ENCODE data around the gene SOBP.

SOBP gene

DNA sequence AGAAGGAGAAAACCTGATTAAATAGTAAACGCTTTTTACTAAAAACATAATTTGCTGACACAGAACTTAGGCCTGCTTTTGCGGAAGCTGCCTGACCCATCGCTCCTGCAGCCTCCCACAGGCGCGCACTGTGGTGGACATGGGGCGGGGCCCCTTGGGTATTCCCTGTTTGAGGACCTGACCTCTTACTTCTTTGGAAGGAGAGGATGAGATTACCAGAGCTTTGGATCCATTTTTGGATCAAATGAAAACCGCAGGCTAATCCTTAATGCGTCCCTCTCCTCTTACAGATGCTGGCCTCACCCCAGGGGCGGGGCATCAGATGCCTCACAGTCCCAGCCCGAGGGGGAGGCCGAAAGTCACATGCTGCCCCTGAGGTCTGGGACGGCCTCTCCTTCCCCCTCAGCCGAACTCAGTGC, 183.2 kb downstream of the SOBP start:
- H3K4me3 ChIP-seq (replicated peaks; ENCODE audit: low read depth, low read length) = no peak overlapping the region
- no peak for DNase-seq (ENCODE audit: low read depth)

DNA sequence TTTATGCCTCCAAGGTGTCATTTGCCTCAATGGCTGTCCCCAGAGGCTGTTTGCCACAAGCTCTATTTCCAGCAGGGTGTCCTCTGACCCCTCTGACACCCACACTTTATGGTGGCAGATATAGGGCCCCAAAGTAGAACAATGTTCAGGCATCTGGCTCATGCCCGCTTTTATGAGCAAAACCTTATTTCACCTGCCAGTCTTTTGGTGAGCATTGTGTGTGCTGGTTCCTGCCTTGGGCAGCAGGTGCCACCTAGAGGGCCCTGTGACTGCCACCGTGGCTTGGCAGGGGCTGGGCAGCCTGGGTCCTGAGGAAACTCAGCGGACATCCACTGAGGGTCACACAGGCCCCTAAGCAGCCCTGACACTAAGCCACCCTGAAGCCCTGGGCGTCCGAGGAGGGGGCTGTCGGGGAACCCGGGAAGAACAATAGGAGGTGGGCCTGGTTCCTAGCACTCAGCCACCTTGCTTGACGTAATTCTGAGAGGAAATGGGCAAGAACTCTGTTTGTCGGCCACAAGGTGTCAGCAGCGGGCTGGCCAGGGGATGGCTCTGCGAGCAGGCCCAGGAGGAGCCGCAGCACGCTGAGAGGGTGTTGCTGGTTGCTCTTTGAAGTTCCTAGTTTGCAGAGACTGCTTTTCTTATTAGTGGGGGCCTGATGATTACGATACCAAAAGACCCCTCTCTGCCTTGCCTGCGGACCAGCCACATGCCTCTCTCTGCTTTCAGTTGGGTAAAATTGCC, 185.2 kb downstream of the SOBP start:
- TF ChIP-seq, protein P1, sequence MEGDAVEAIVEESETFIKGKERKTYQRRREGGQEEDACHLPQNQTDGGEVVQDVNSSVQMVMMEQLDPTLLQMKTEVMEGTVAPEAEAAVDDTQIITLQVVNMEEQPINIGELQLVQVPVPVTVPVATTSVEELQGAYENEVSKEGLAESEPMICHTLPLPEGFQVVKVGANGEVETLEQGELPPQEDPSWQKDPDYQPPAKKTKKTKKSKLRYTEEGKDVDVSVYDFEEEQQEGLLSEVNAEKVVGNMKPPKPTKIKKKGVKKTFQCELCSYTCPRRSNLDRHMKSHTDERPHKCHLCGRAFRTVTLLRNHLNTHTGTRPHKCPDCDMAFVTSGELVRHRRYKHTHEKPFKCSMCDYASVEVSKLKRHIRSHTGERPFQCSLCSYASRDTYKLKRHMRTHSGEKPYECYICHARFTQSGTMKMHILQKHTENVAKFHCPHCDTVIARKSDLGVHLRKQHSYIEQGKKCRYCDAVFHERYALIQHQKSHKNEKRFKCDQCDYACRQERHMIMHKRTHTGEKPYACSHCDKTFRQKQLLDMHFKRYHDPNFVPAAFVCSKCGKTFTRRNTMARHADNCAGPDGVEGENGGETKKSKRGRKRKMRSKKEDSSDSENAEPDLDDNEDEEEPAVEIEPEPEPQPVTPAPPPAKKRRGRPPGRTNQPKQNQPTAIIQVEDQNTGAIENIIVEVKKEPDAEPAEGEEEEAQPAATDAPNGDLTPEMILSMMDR (IDR thresholded peaks at IDR 0.05; ENCODE audit: low read length, missing control alignments) = peak; percentile 85
- H3K4me3 ChIP-seq (replicated peaks; ENCODE audit: low read depth, low read length) = no peak overlapping the region
- peak; percentile 89 for DNase-seq (ENCODE audit: low read depth)

More for the DNA sequence above, 183.2 kb downstream of the SOBP start:
- TF ChIP-seq, protein P1 (IDR thresholded peaks at IDR 0.05; ENCODE audit: low read length, missing control alignments) = no peak

DNA sequence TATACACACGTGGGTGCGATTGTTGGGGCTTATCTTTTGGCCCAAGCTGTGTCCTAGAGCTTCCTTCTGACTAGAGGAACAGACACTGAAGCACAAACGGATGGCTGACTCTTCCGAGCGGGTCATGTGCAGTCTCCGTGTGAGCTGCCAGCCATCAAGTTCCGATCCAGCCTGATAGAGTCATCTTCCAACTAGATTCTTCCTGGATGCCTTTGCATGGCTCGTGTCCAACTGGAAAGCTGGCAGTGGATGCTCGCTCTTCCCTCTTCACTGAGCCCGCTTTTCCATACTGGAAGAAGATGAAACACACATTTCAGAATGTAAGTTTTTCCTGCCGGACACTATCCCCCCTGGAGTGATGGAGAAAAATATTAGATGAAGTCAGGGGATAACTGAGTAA, 186.1 kb downstream of the SOBP start:
- TF ChIP-seq, protein P1 (IDR thresholded peaks at IDR 0.05; ENCODE audit: low read length, missing control alignments) = no peak
- no peak for DNase-seq (ENCODE audit: low read depth)
- no peak overlapping the region for H3K4me3 ChIP-seq (replicated peaks; ENCODE audit: low read depth, low read length)

DNA sequence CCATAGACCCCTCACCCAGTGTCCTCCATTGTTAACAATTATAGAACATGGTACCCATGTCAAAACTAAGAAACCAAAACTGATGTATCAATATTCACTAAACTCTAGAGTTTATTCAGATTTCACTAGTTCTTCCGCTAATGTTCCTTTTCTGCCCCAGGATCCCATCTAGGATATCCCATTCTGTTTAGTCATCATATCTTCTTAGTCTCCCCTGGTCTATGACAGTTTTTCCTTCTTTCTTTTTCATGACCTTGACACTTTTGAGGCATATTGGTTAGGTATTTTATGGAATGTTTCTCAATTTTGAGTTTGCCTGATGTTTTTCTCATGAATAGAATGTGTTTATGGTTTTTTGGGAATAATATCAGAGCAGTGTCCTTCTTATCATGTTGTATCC, 187.5 kb downstream of the SOBP start:
- no peak overlapping the region for H3K4me3 ChIP-seq (replicated peaks; ENCODE audit: low read depth, low read length)
- TF ChIP-seq, protein P1 (IDR thresholded peaks at IDR 0.05; ENCODE audit: low read length, missing control alignments) = no peak
- DNase-seq (ENCODE audit: low read depth) = no peak

DNA sequence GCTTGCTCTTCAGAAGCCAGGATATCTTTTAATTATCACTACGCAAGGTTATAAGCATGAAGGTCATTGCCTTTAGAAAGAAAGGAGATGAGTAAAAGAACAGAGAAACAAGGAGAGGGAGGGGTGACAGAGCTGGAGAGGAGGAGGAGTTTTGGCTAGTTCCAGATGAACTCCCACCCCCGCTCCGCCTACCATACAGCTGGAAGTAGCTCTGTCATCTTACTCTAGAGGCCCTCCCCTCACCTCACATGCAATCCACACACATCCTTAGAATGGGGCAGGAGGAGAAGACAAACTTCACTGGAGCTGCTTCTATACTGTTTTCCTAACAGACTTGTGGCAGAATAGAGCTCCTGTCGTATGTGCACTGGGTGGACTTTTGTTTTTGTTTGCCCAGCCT, 189.5 kb downstream of the SOBP start:
- DNase-seq (ENCODE audit: low read depth) = peak; percentile 75
- TF ChIP-seq, protein P1 (IDR thresholded peaks at IDR 0.05; ENCODE audit: low read length, missing control alignments) = no peak
- H3K4me3 ChIP-seq (replicated peaks; ENCODE audit: low read depth, low read length) = no peak overlapping the region

DNA sequence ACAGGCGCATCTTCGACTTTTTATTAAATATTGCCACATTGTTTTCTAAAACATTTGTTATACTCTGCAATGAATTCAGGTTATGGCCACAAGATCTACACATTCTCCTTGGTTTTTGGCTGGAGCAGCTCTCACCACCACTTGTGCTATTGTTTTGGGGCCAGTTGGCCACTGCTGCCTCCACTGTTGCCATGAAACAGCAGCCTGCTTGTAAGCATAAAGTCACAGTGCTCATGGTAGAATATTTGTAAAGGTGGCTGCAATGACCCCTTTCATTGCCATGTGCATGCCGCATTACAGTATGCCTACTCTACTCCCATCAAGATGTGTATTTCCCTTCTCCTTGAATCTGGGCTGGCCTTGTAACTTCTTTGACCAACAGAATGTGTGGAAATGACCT, 192.8 kb downstream of the SOBP start:
- no peak overlapping the region for H3K4me3 ChIP-seq (replicated peaks; ENCODE audit: low read depth, low read length)
- no peak for DNase-seq (ENCODE audit: low read depth)
- TF ChIP-seq, protein P1 (IDR thresholded peaks at IDR 0.05; ENCODE audit: low read length, missing control alignments) = no peak

GRCh38 chr6:107683183-107683582, 193.3 kb downstream of the SOBP start:
- TF ChIP-seq, protein P1 (IDR thresholded peaks at IDR 0.05; ENCODE audit: low read length, missing control alignments) = no peak

More at GRCh38 chr6:107683183-107683582, 193.3 kb downstream of the SOBP start:
- DNase-seq (ENCODE audit: low read depth) = no peak
- H3K4me3 ChIP-seq (replicated peaks; ENCODE audit: low read depth, low read length) = no peak overlapping the region

Measured in fibroblast of pulmonary artery (primary cell).